Measurements from ENCODE around the gene NUDT16L1.

NUDT16L1 gene

GRCh38 chr16:4729876-4730275 is 36.5 kb downstream of the NUDT16L1 start:
- in situ Hi-C loops (cut with MboI; ENCODE audit: low pct_unique_long_range_greater_than_20kb, low sequenced_read_pairs, unreplicated experiment), result loop anchor here (25.0 kb wide), 1 partner anchor 332 kb away; the partner anchor contains the start of genes ALG1 and C16orf89
- no peak for TF ChIP-seq CTCF (IDR thresholded peaks at IDR 0.05; ENCODE audit: extremely low read depth, insufficient read depth, missing control alignments)
- no peak for DNase-seq (ENCODE audit: low spot score)

GRCh38 chr16:4733211-4733742 is 39.9 kb downstream of the NUDT16L1 start:
- DNase-seq (ENCODE audit: low spot score), result no peak
- in situ Hi-C loops (cut with MboI; ENCODE audit: low pct_unique_long_range_greater_than_20kb, low sequenced_read_pairs, unreplicated experiment), result loop anchor here (25.0 kb wide), 1 partner anchor 329 kb away; the partner anchor contains the start of genes ALG1 and C16orf89
- no peak for TF ChIP-seq CTCF (IDR thresholded peaks at IDR 0.05; ENCODE audit: extremely low read depth, insufficient read depth, missing control alignments)

GRCh38 chr16:4733747-4734062 is 40.3 kb downstream of the NUDT16L1 start:
- in situ Hi-C loops (cut with MboI; ENCODE audit: low pct_unique_long_range_greater_than_20kb, low sequenced_read_pairs, unreplicated experiment), result loop anchor here (25.0 kb wide), 1 partner anchor 329 kb away; the partner anchor contains the start of genes ALG1 and C16orf89
- no peak for TF ChIP-seq CTCF (IDR thresholded peaks at IDR 0.05; ENCODE audit: extremely low read depth, insufficient read depth, missing control alignments)
- no peak for DNase-seq (ENCODE audit: low spot score)

- DNase-seq (ENCODE audit: low spot score), result peak; percentile 93
- TF ChIP-seq CTCF (IDR thresholded peaks at IDR 0.05; ENCODE audit: extremely low read depth, insufficient read depth, missing control alignments), result no peak
- in situ Hi-C loops (cut with MboI; ENCODE audit: low pct_unique_long_range_greater_than_20kb, low sequenced_read_pairs, unreplicated experiment), result loop anchor here (25.0 kb wide), 1 partner anchor 328 kb away; the partner anchor contains the start of genes ALG1 and C16orf89
Measured at GRCh38 chr16:4734063-4734729, 40.8 kb downstream of the NUDT16L1 start, which contains the start of the genes ANKS3 and DNAAF8. ANKS3 (minus strand) TSS chr16:4734271; CDS start chr16:4730149, 4,122 bp downstream. DNAAF8 (plus strand) TSS chr16:4734537; CDS start chr16:4736515, 1,978 bp downstream.

- DNase-seq (ENCODE audit: low spot score), result peak; percentile 95
- in situ Hi-C loops (cut with MboI; ENCODE audit: low pct_unique_long_range_greater_than_20kb, low sequenced_read_pairs, unreplicated experiment), result loop anchor here (25.0 kb wide), 1 partner anchor 327 kb away; the partner anchor contains the start of genes ALG1 and C16orf89
- TF ChIP-seq CTCF (IDR thresholded peaks at IDR 0.05; ENCODE audit: extremely low read depth, insufficient read depth, missing control alignments), result no peak
Measured at GRCh38 chr16:4734730-4735535, 41.6 kb downstream of the NUDT16L1 start.

- in situ Hi-C loops (cut with MboI; ENCODE audit: low pct_unique_long_range_greater_than_20kb, low sequenced_read_pairs, unreplicated experiment), result loop anchor here (25.0 kb wide), 1 partner anchor 326 kb away; the partner anchor contains the start of genes ALG1 and C16orf89
- TF ChIP-seq CTCF (IDR thresholded peaks at IDR 0.05; ENCODE audit: extremely low read depth, insufficient read depth, missing control alignments), result no peak
- no peak for DNase-seq (ENCODE audit: low spot score)
Measured at GRCh38 chr16:4736546-4736945, 43.2 kb downstream of the NUDT16L1 start.
